GM12878 (cell line): ENCODE results near the gene POLG. TPM values are rescaled to one million over a fixed set of nuclear protein-coding genes. Genes with fewer than 3 reads are reported as not detected.
A peak's percentile ranks its signal among the peaks of the same experiment; 100 is the strongest.

Experiments
- ATAC-seq: fragments of 200-7000 bp; cut with Tn5 transposase; 3 replicates; pipeline ENCODE4 v1.9.1; 2020; ENCODE audit warnings: mild to moderate bottlenecking, moderate library complexity
- BruUV-seq: library from RNA; stranded (reverse); fragments of 400-500 nt; replicated peaks from 2 replicates; lab custom pipeline; 2021; lab: Mats Ljungman, UMichigan
- CTCF ChIA-PET: fragments of 300-600 bp; sonication (Branson Sonifier 250); formaldehyde crosslinking; extraction: SDS; loops from one replicate; lab custom pipeline; 2021; ENCODE audit warnings: inconsistent platforms; lab: Yijun Ruan, JAX
- POLR2A ChIA-PET: fragments of 350-600 bp; formaldehyde crosslinking; extraction: SDS; loops from one replicate; lab custom pipeline; 2021; ENCODE audit warnings: inconsistent platforms; lab: Charles Lee
- RAD21 ChIA-PET: fragments of 300-600 bp; sonication (Branson Sonifier 250); formaldehyde crosslinking; loops from one replicate; lab custom pipeline; 2023; ENCODE audit warnings: antibody characterized with exemption; ENCODE audit not compliant: unreplicated experiment; lab: Charles Lee
- SMC1A ChIA-PET: fragments of 300-600 bp; sonication (Branson Sonifier 250); formaldehyde crosslinking; loops from one replicate; lab custom pipeline; 2023; ENCODE audit not compliant: unreplicated experiment, uncharacterized antibody; lab: Charles Lee
- DNase-seq: peaks from one replicate; pipeline ENCODE4 v3.0.0-alpha.2; 2011; ENCODE audit warnings: low read depth, low spot score
- FAIRE-seq: peaks from 3 replicates; lab custom pipeline; 2011; peaks lifted over from hg19 to GRCh38; lab: Jason Lieb, UNC
- H2AFZ ChIP-seq: 2 replicates; pipeline ENCODE4 v1.6.0; 2011; ENCODE audit warnings: low read depth, low read length, control low read depth; ENCODE audit not compliant: control insufficient read depth
- H3K27ac ChIP-seq: 2 replicates; pipeline ENCODE4 v1.5.1; 2011; ENCODE audit warnings: control low read depth; ENCODE audit not compliant: control insufficient read depth, insufficient read depth
- H3K27me3 ChIP-seq, 2 experiments: replicated peaks in 1 of 2; 2 replicates each; pipeline versions ENCODE4 v1.6.0 to v1.6.1; 2011; ENCODE audit warnings: low read length in 1 of 2; ENCODE audit not compliant: control insufficient read depth in 2 of 2, insufficient read depth in 2 of 2
- H3K36me3 ChIP-seq, 2 experiments: 2 replicates each; pipeline ENCODE4 v1.5.1; 2011; ENCODE audit warnings: low read length in 1 of 2; ENCODE audit not compliant: control insufficient read depth in 2 of 2, insufficient read depth in 2 of 2
- H3K4me1 ChIP-seq: 2 replicates; pipeline ENCODE4 v1.6.1; 2011; ENCODE audit warnings: mild to moderate bottlenecking, low read length, moderate library complexity, mixed read lengths; ENCODE audit not compliant: control insufficient read depth, insufficient read depth
- H3K4me2 ChIP-seq: 2 replicates; pipeline ENCODE4 v1.6.0; 2011; ENCODE audit warnings: control low read depth; ENCODE audit not compliant: control insufficient read depth, insufficient read depth
- H3K4me3 ChIP-seq: fragments of 200-600 bp; sonication (generic); 2 replicates; pipeline ENCODE4 v1.5.1; 2016
- H3K79me2 ChIP-seq: 2 replicates; pipeline ENCODE4 v1.6.0; 2011; ENCODE audit warnings: low read length; ENCODE audit not compliant: control insufficient read depth, insufficient read depth
- H3K9ac ChIP-seq: 2 replicates; pipeline ENCODE4 v1.8.0; 2011; ENCODE audit warnings: low read length, control low read depth, mixed read lengths; ENCODE audit not compliant: control insufficient read depth, insufficient read depth
- H3K9me3 ChIP-seq: replicated peaks from 3 replicates; pipeline ENCODE4 v1.5.1; 2011; ENCODE audit warnings: mild to moderate bottlenecking, low read length; ENCODE audit not compliant: control insufficient read depth, insufficient read depth
- H4K20me1 ChIP-seq: 2 replicates; pipeline ENCODE4 v1.6.0; 2011; ENCODE audit not compliant: control insufficient read depth, insufficient read depth
- BACH1 ChIP-seq: fragments of 450-650 bp; IDR thresholded peaks from 2 replicates; pipeline ENCODE4 v1.6.1; 2017; ENCODE audit warnings: mild to moderate bottlenecking, borderline replicate concordance
- BHLHE40 ChIP-seq, 2 experiments: fragments of 450-650 bp in 1 of 2; IDR thresholded peaks; 2 replicates each; pipeline ENCODE4 v1.6.1; 2011 to 2017; ENCODE audit warnings: low read depth in 2 of 2, borderline replicate concordance in 1 of 2, improper control_type of control experiment in 1 of 2, low read length in 1 of 2, mild to moderate bottlenecking in 1 of 2
- HDAC6 ChIP-seq: fragments of 200-600 bp; sonication (generic); IDR thresholded peaks from one replicate; pipeline ENCODE4 v1.8.0; 2017; ENCODE audit warnings: antibody characterized with exemption; ENCODE audit not compliant: unreplicated experiment
- POLR2A ChIP-seq: IDR thresholded peaks from 2 replicates; pipeline ENCODE4 v1.6.1; 2011; ENCODE audit warnings: low read depth, mild to moderate bottlenecking, low read length
- SIN3A ChIP-seq: IDR thresholded peaks from 2 replicates; pipeline ENCODE4 v1.6.1; 2012; ENCODE audit warnings: low read depth, low read length, improper control_type of control experiment
- ZNF217 ChIP-seq: fragments of 450-650 bp; IDR thresholded peaks from 2 replicates; pipeline ENCODE4 v1.6.1; 2017; ENCODE audit warnings: antibody characterized with exemption, mild to moderate bottlenecking
- ZNF622 ChIP-seq: fragments of 450-650 bp; IDR thresholded peaks from 2 replicates; pipeline ENCODE4 v1.6.1; 2017; ENCODE audit warnings: mild to moderate bottlenecking, inconsistent platforms
- WGBS: methylation state at CpG from one replicate; pipeline ENCODE4 v1.1.6; 2016; ENCODE audit warnings: low lambda C conversion rate; ENCODE audit not compliant: insufficient replicate concordance, insufficient coverage; ENCODE audit errors: missing lambda C conversion rate; 5-methylcytosine and 5-hydroxymethylcytosine counted together
- in situ Hi-C: fragments of 300-500 bp; cut with MboI; formaldehyde crosslinking; loops from 9 replicates; pipeline ENCODE4 v1.14.3; 2018; ENCODE audit warnings: mixed read lengths
- intact Hi-C: fragments of 100-400 bp; cut with micrococcal nuclease; formaldehyde crosslinking; loops from one replicate; pipeline ENCODE4 v1.14.2; 2022; ENCODE audit not compliant: unreplicated experiment
- polyA plus RNA-seq, 11 experiments: library from polyadenylated mRNA; depleted of rRNA in 4 of 11; unstranded in 6 of 11; stranded (reverse) in 5 of 11; fragments of >200 nt; fragmentation: Nextera tagmentation in 4 of 11; fragmentation: Illumina TruSeq in 1 of 11; extraction: Ambion mirVana in 4 of 11; extraction: Trizol in 1 of 11; gene quantifications; 1 replicate in 1 of 11; 2 replicates in 10 of 11; pipeline versions ENCODE4 v1.2.1 to v1.2.3, GENCODE V29; 2011 to 2016; ENCODE audit warnings: inconsistent platforms in 2 of 11, missing spikeins in 2 of 11, low read depth in 1 of 11
- total RNA-seq, 4 experiments: library from RNA; depleted of rRNA in 3 of 4; stranded (reverse); fragments of >200 nt in 3 of 4; fragmentation: Illumina TruSeq in 1 of 4; extraction: Trizol in 1 of 4; gene quantifications; 2 replicates each; pipeline versions ENCODE4 v1.2.1 to v1.2.3, GENCODE V29; 2013 to 2021
- TF ChIP-seq, protein P1 (sequence below), 3 experiments: IDR thresholded peaks in 2 of 3; conservative IDR thresholded peaks in 1 of 3; 2 replicates each; pipeline ENCODE4 v1.5.1; 2011; ENCODE audit warnings: low read depth in 3 of 3, low read length in 3 of 3, mild to moderate bottlenecking in 3 of 3, control low read depth in 2 of 3, moderate library complexity in 2 of 3, inconsistent platforms in 1 of 3, mixed read lengths in 1 of 3; ENCODE audit not compliant: control insufficient read depth in 2 of 3, insufficient read depth in 1 of 3; ENCODE audit errors: extremely low read depth in 1 of 3
- TF ChIP-seq, protein P2 (sequence below): fragments of 450-650 bp; IDR thresholded peaks from 2 replicates; pipeline ENCODE4 v1.6.1; 2018; ENCODE audit warnings: mild to moderate bottlenecking, low read depth, moderate library complexity; ENCODE audit not compliant: partially characterized antibody

The POLG gene
- total and polyA plus RNA-seq, 10 of the 15 experiments (the other 5 are each of a cell fraction or from before 2014, with no cell fraction given) = 14.8 to 71.1 (median 33.0) TPM

DNA sequence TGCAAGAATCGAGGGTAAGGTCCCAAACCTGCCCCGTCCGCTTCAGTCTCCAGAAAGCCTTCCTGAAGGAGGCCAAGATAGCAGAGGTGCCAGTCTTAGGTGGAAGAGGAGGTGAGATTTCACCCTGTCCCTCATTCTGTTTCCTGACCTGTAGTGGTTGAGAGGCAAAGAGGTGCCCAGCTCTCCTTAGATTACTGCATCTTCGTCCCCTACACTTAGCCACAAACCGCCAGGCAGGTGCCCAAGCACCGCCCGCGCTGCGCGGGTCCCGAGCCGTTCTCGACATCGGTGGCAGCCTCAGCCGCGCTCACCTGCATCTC, 23.8 kb upstream of the POLG start:
- CTCF ChIA-PET = interaction anchor here (0.7 to 7.5 kb wide), 49 partner anchors 10 to 304 kb away, joined by 3 to 116 read pairs (median 5); partner anchors contain the start of genes POLG and TICRR
- RAD21 ChIA-PET = interaction anchor here (0.7 to 3.2 kb wide), 13 partner anchors 23 to 222 kb away, joined by 3 to 26 read pairs (median 4); no protein-coding TSS in a partner anchor
- TF ChIP-seq POLR2A (no peak), BHLHE40 (IDR thresholded peaks at IDR 0.05; ENCODE audit: borderline replicate concordance in 1 of 2, low read depth in 2 of 2, low read length in 1 of 2) (peak in 1 of 2 experiments; percentile 39; a peak in 2 of 4 replicates)
- H3K27me3 ChIP-seq = peaks cover 13 to 33% of the 10 kb centered on the region in 2 experiments
- in situ Hi-C loops = no loop called here
- no TSS peak for BruUV-seq
- intact Hi-C loops = loop anchor here (1.0 kb wide), 2 partner anchors 72 to 114 kb away; no protein-coding TSS in a partner anchor
- H3K27ac ChIP-seq = no peak overlapping the region
- FAIRE-seq = peak; percentile 92
- H4K20me1 ChIP-seq = 0 out of 2 replicates have a peak, but pooled peaks cover 3% of the 10 kb centered on the region
- H3K9ac ChIP-seq = no peak overlapping the region
- POLR2A ChIA-PET = no interaction called here
- H3K36me3 ChIP-seq = no peaks in the 10 kb centered on the region
- H2AFZ ChIP-seq = peak overlapping the region; percentile 96; the same call in 1 of the 2 replicates
- ATAC-seq = peak; percentile 5; the same call in 2 of the 3 replicates
- no peak overlapping the region for H3K4me3 ChIP-seq
- H3K4me2 ChIP-seq = peak overlapping the region; percentile 97
- H3K4me1 ChIP-seq = no peaks in the 10 kb centered on the region
- SMC1A ChIA-PET = interaction anchor here (0.9 to 3.2 kb wide), 13 partner anchors 9 to 151 kb away, joined by 3 to 21 read pairs (median 4); no protein-coding TSS in a partner anchor
- H3K9me3 ChIP-seq = no peaks in the 10 kb centered on the region
- H3K79me2 ChIP-seq = no peaks in the 10 kb centered on the region
- 2% methylated on average over 16 of the region's 16 CpGs for WGBS
- no peak for DNase-seq

DNA sequence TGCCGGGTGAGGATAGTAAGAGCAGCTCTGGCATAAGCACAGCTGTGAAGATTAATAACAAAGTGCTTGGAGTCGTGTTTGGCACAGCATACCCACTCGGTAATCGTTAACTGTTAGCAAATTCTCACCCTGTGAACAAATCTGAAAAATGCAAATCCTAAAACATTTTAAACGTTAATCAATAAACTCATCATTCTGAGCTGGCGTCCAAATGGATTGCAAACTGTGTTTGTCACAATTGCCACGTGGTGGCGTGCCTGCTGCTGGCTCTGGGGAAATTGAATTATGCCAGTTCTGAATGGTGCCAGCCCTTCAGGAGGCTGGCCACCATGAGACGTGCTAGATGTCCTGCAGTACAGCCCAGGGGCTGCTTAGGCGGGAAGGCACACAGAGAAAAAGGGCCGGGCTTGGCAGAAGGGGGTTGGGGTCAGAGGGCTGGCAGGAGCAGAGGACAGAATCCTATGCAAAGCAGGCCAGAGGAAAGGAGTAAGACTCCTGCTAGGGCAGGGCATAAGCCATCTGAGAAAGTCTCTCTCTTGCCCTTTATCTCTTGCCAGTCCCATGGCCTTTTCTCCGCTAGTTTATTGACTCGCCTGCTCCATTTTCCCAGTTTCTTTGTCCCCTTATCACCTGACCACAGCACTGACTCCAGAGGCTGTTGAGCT, 22.1 kb upstream of the POLG start:
- H3K36me3 ChIP-seq = no peaks in the 10 kb centered on the region
- H3K27ac ChIP-seq = no peak overlapping the region
- BruUV-seq = no TSS peak
- ChIA-PET POLR2A (interaction anchor here (0.6 kb wide), 1 partner anchor 91 kb away, joined by 4 read pairs; no protein-coding TSS in a partner anchor), CTCF (interaction anchor here (0.6 to 7.5 kb wide), 21 partner anchors 11 to 637 kb away, joined by 3 to 116 read pairs (median 8); partner anchors contain the start of gene POLG), SMC1A (interaction anchor here (0.9 to 3.2 kb wide), 7 partner anchors 17 to 150 kb away, joined by 3 to 12 read pairs (median 4); no protein-coding TSS in a partner anchor), RAD21 (interaction anchor here (1.0 to 3.2 kb wide), 4 partner anchors 19 to 150 kb away, joined by 3 to 25 read pairs (median 9); no protein-coding TSS in a partner anchor)
- H3K4me1 ChIP-seq = no peaks in the 10 kb centered on the region
- DNase-seq = no peak
- no peaks in the 10 kb centered on the region for H3K79me2 ChIP-seq
- H2AFZ ChIP-seq = no peak overlapping the region
- H3K27me3 ChIP-seq = peaks cover 13 to 27% of the 10 kb centered on the region in 2 experiments
- WGBS = 10% methylated on average over 13 of the region's 13 CpGs
- intact Hi-C loops (no loop called here), in situ Hi-C loops (no loop called here)
- no peaks in the 10 kb centered on the region for H3K9me3 ChIP-seq
- no peak overlapping the region for H3K9ac ChIP-seq
- 0 out of 2 replicates have a peak, but pooled peaks cover 3% of the 10 kb centered on the region for H4K20me1 ChIP-seq
- no peak overlapping the region for H3K4me3 ChIP-seq
- no peak for FAIRE-seq
- H3K4me2 ChIP-seq = no peak overlapping the region
- ATAC-seq = peak; percentile 18; the same call in 2 of the 3 replicates
- TF ChIP-seq ZNF217 = no peak
- TF ChIP-seq SIN3A = no peak
- TF ChIP-seq ZNF622 = no peak
- TF ChIP-seq HDAC6 = no peak
- TF ChIP-seq, protein P1, sequence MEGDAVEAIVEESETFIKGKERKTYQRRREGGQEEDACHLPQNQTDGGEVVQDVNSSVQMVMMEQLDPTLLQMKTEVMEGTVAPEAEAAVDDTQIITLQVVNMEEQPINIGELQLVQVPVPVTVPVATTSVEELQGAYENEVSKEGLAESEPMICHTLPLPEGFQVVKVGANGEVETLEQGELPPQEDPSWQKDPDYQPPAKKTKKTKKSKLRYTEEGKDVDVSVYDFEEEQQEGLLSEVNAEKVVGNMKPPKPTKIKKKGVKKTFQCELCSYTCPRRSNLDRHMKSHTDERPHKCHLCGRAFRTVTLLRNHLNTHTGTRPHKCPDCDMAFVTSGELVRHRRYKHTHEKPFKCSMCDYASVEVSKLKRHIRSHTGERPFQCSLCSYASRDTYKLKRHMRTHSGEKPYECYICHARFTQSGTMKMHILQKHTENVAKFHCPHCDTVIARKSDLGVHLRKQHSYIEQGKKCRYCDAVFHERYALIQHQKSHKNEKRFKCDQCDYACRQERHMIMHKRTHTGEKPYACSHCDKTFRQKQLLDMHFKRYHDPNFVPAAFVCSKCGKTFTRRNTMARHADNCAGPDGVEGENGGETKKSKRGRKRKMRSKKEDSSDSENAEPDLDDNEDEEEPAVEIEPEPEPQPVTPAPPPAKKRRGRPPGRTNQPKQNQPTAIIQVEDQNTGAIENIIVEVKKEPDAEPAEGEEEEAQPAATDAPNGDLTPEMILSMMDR (IDR thresholded peaks at IDR 0.05 in 2 of 3, conservative IDR thresholded peaks at IDR 0.05 in 1 of 3; ENCODE audit: control insufficient read depth in 2 of 3, extremely low read depth in 1 of 3, insufficient read depth in 1 of 3, low read depth in 3 of 3, low read length in 3 of 3) = peak; percentile 48; a peak in 5 of 6 replicates
- TF ChIP-seq, protein P2, sequence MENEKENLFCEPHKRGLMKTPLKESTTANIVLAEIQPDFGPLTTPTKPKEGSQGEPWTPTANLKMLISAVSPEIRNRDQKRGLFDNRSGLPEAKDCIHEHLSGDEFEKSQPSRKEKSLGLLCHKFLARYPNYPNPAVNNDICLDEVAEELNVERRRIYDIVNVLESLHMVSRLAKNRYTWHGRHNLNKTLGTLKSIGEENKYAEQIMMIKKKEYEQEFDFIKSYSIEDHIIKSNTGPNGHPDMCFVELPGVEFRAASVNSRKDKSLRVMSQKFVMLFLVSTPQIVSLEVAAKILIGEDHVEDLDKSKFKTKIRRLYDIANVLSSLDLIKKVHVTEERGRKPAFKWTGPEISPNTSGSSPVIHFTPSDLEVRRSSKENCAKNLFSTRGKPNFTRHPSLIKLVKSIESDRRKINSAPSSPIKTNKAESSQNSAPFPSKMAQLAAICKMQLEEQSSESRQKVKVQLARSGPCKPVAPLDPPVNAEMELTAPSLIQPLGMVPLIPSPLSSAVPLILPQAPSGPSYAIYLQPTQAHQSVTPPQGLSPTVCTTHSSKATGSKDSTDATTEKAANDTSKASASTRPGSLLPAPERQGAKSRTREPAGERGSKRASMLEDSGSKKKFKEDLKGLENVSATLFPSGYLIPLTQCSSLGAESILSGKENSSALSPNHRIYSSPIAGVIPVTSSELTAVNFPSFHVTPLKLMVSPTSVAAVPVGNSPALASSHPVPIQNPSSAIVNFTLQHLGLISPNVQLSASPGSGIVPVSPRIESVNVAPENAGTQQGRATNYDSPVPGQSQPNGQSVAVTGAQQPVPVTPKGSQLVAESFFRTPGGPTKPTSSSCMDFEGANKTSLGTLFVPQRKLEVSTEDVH = no peak
- TF ChIP-seq BACH1 = no peak
